ENCODE measurements around the gene SRF.

SRF gene

DNA sequence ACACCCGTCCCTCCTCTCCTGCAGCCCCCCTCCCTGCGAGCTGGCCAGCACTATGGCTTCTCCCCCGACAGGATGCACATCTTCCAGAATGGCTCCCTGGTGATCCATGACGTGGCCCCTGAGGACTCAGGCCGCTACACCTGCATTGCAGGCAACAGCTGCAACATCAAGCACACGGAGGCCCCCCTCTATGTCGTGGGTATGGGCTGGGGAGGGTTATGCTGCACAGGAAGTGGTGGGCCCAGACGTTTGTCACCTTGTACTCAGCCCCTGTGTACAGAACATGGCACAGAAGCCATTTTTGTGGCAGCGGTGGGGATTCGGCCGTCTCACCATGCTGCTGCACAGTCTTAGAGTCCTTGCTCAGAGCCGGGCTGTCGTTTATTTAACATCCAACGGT lies 29.0 kb upstream of the SRF start:
- peaks cover 21% of the 10 kb centered on the region for H3K27me3 Mint-ChIP-seq
- no peak for ATAC-seq
- H3K4me3 Mint-ChIP-seq = no peak overlapping the region
- peaks cover 11% of the 10 kb centered on the region for H3K4me1 Mint-ChIP-seq
- no peaks in the 10 kb centered on the region for H3K36me3 Mint-ChIP-seq
- no peaks in the 10 kb centered on the region for H3K9me3 Mint-ChIP-seq
- H3K27ac Mint-ChIP-seq = no peak overlapping the region

GRCh38 chr6:43143235-43144128 lies 27.6 kb upstream of the SRF start:
- ATAC-seq = peak; percentile 84

DNA sequence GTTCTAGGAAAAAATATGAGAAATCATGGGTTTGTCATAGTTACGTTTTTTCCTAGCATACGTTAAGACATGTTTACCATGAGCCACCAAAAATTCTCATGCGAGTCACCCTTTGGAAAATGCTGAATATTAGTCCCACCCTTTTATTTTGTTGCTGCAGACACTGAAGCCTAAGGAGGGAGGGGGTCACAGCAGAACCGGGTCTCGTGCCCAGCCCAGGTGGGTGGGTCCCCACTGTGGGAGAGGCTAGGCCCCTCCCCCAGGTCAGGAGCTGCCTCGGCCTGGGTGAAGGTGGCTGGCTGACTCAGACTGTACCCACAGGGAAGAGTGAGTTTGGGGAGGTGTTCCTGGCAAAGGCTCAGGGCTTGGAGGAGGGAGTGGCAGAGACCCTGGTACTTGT lies 26.2 kb upstream of the SRF start:
- Mint-ChIP-seq H3K4me3 (no peak overlapping the region), H3K27ac (no peak overlapping the region)
- no peak for ATAC-seq

More at GRCh38 chr6:43143235-43144128, 27.6 kb upstream of the SRF start:
- Mint-ChIP-seq H3K4me1 (peaks cover 11% of the 10 kb centered on the region), H3K4me3 (no peak overlapping the region), H3K27me3 (peaks cover 31% of the 10 kb centered on the region), H3K27ac (peak overlapping the region; percentile 2), H3K9me3 (no peaks in the 10 kb centered on the region), H3K36me3 (no peaks in the 10 kb centered on the region)

GRCh38 chr6:43146261-43146660 lies 24.8 kb upstream of the SRF start:
- peaks cover 11% of the 10 kb centered on the region for H3K4me1 Mint-ChIP-seq
- ATAC-seq = no peak
- H3K4me3 Mint-ChIP-seq = no peak overlapping the region
- peaks cover 31% of the 10 kb centered on the region for H3K27me3 Mint-ChIP-seq
- H3K9me3 Mint-ChIP-seq = no peaks in the 10 kb centered on the region
- no peak overlapping the region for H3K27ac Mint-ChIP-seq
- no peaks in the 10 kb centered on the region for H3K36me3 Mint-ChIP-seq

More for the DNA sequence above, 26.2 kb upstream of the SRF start:
- H3K27me3 Mint-ChIP-seq = peaks cover 31% of the 10 kb centered on the region
- no peaks in the 10 kb centered on the region for H3K9me3 Mint-ChIP-seq
- H3K4me1 Mint-ChIP-seq = peaks cover 11% of the 10 kb centered on the region
- H3K36me3 Mint-ChIP-seq = no peaks in the 10 kb centered on the region

GRCh38 chr6:43146709-43147688 lies 24.1 kb upstream of the SRF start:
- ATAC-seq = no peak
- Mint-ChIP-seq H3K27me3 (peaks cover 31% of the 10 kb centered on the region), H3K4me1 (peaks cover 11% of the 10 kb centered on the region), H3K9me3 (no peaks in the 10 kb centered on the region), H3K27ac (no peak overlapping the region), H3K4me3 (no peak overlapping the region), H3K36me3 (no peaks in the 10 kb centered on the region)

- Mint-ChIP-seq H3K36me3 (no peaks in the 10 kb centered on the region), H3K4me1 (peaks cover 11% of the 10 kb centered on the region), H3K9me3 (no peaks in the 10 kb centered on the region), H3K27me3 (peaks cover 31% of the 10 kb centered on the region), H3K4me3 (no peak overlapping the region), H3K27ac (no peak overlapping the region)
- ATAC-seq = no peak
Observed at GRCh38 chr6:43147691-43148477, 23.2 kb upstream of the SRF start.

DNA sequence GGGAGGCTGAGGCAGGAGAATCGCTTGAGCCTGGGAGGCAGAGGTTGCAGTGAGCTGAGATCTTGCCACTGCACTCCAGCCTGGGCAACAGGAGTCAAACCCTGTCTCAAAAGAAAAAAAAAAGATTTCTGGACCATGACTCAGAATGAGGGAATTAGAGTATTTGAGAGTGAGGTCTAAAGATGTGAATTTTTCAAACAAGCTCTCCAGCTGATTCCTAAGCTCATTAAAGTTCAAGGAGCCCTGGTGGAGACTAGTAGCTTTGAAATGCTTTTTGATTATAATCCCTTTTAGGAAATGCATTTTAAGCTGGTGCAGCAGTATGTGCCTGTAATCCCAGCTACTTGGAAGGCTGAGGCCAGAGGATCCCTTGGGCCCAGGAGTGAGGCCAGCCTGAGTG lies 21.8 kb upstream of the SRF start:
- no peak overlapping the region for H3K4me3 Mint-ChIP-seq
- no peaks in the 10 kb centered on the region for H3K4me1 Mint-ChIP-seq
- H3K27me3 Mint-ChIP-seq = peaks cover 31% of the 10 kb centered on the region
- H3K27ac Mint-ChIP-seq = no peak overlapping the region
- H3K36me3 Mint-ChIP-seq = no peaks in the 10 kb centered on the region
- ATAC-seq = no peak
- no peaks in the 10 kb centered on the region for H3K9me3 Mint-ChIP-seq

DNA sequence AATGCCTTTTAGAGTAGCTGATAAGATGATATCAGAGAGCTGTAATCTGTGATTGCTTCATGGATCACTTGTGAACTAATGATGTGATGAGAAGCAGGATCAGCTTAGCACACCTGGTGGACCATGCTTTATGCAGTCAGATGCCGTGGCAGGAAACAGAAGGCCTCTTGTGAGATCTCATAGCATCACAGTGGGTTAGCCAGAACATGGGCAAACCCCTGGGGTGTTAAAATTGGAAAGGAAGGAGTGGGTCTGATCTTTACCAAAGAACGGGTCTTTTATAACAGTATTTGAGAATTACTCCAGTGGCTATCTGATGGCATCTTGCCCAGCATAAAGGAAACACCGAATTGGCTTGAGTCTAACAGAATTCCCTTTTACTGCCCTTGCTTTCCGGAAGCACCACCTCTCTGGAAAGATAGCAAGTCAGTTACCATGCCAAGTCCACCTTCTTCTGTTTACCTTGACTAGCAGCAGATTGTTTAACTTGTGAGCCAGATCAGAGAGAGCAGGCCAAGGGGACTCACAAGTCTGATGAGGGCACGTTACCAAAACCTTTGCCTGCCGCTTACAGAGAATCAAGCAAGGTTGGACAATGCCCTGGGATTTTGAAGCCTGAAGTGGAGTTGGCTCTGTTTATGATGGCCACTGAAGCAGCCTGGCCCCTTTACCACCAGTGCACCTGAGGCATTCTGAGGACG lies 20.9 kb upstream of the SRF start:
- Mint-ChIP-seq H3K9me3 (no peaks in the 10 kb centered on the region), H3K27me3 (peaks cover 23% of the 10 kb centered on the region), H3K4me3 (no peak overlapping the region), H3K36me3 (no peaks in the 10 kb centered on the region), H3K27ac (no peak overlapping the region), H3K4me1 (no peaks in the 10 kb centered on the region)
- ATAC-seq = no peak

- no peaks in the 10 kb centered on the region for H3K9me3 Mint-ChIP-seq
- H3K27ac Mint-ChIP-seq = no peak overlapping the region
- no peak overlapping the region for H3K4me3 Mint-ChIP-seq
- no peaks in the 10 kb centered on the region for H3K4me1 Mint-ChIP-seq
- no peaks in the 10 kb centered on the region for H3K27me3 Mint-ChIP-seq
- no peak for ATAC-seq
- H3K36me3 Mint-ChIP-seq = no peaks in the 10 kb centered on the region
Observed at GRCh38 chr6:43159599-43159998, 11.5 kb upstream of the SRF start.

GRCh38 chr6:43163899-43164298 lies 7.2 kb upstream of the SRF start:
- Mint-ChIP-seq H3K4me1 (no peaks in the 10 kb centered on the region), H3K27me3 (no peaks in the 10 kb centered on the region), H3K27ac (no peak overlapping the region), H3K36me3 (no peaks in the 10 kb centered on the region), H3K9me3 (no peaks in the 10 kb centered on the region), H3K4me3 (no peak overlapping the region)
- no peak for ATAC-seq

GRCh38 chr6:43170417-43170930 lies 595 bp upstream of the SRF start:
- Mint-ChIP-seq H3K27ac (peak overlapping the region; percentile 88), H3K4me1 (peaks cover 42% of the 10 kb centered on the region), H3K4me3 (peak overlapping the region; percentile 87), H3K9me3 (no peaks in the 10 kb centered on the region), H3K27me3 (no peaks in the 10 kb centered on the region), H3K36me3 (peaks cover 6% of the 10 kb centered on the region)
- no peak for ATAC-seq

DNA sequence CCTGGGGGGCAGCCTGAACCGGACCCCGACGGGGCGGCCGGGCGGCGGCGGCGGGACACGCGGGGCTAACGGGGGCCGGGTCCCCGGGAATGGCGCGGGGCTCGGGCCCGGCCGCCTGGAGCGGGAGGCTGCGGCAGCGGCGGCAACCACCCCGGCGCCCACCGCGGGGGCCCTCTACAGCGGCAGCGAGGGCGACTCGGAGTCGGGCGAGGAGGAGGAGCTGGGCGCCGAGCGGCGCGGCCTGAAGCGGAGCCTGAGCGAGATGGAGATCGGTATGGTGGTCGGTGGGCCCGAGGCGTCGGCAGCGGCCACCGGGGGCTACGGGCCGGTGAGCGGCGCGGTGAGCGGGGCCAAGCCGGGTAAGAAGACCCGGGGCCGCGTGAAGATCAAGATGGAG lies 636 bp downstream of the SRF start:
- peaks cover 42% of the 10 kb centered on the region for H3K4me1 Mint-ChIP-seq
- peak overlapping the region; percentile 88 for H3K27ac Mint-ChIP-seq
- H3K27me3 Mint-ChIP-seq = no peaks in the 10 kb centered on the region
- peak overlapping the region; percentile 87 for H3K4me3 Mint-ChIP-seq
- peaks cover 15% of the 10 kb centered on the region for H3K36me3 Mint-ChIP-seq
- peak; percentile 1 for ATAC-seq
- H3K9me3 Mint-ChIP-seq = no peaks in the 10 kb centered on the region

GRCh38 chr6:43172104-43173007 lies 1.3 kb downstream of the SRF start:
- Mint-ChIP-seq H3K27me3 (no peaks in the 10 kb centered on the region), H3K27ac (peak overlapping the region; percentile 88), H3K4me3 (peak overlapping the region; percentile 87), H3K9me3 (no peaks in the 10 kb centered on the region), H3K4me1 (peaks cover 42% of the 10 kb centered on the region), H3K36me3 (peaks cover 16% of the 10 kb centered on the region)
- ATAC-seq = no peak
